ENCODE measurements around the gene CLDN3. TPM values are rescaled to one million over a fixed set of nuclear protein-coding genes. Genes with fewer than 3 reads are reported as not detected.
"Not testable (repeated sequence)": the region's sequence is repeated elsewhere in the genome, so short reads cannot be mapped to it uniquely, and the experiment has no call there.

The CLDN3 gene
- total RNA-seq, 2 experiments from 2014 or later, result not detected

DNA sequence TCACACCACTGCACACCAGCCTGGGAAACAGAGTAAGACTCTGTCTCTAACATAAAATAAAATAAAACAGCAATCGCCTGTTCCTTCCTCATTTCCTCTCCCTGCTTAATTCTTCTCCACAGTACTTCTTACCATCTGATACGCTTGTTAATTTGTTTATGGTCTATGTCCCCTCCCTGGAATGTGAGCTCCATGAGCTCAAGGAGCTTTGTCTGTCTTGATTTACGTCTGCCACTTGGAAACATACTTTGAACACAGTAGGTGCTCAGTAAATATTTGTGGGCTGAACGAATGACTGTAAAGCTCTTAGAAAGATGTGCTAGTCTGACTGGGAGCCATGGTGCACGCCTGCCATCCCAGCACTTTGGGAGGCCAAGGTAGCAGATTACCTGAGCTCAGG is 41.5 kb downstream of the CLDN3 start:
- ChIA-PET CTCF (interaction anchor here (1.0 to 2.8 kb wide), 5 partner anchors 9 to 124 kb away, joined by 3 to 17 read pairs (median 3); partner anchors contain the start of gene STX1A), POLR2A (no interaction called here)
- no peaks in the 10 kb centered on the region for H3K36me3 Mint-ChIP-seq (ENCODE audit: low read depth)
- peaks cover 12% of the 10 kb centered on the region for H3K27me3 Mint-ChIP-seq (ENCODE audit: low read depth)
- ATAC-seq, result no peak
- DNase-seq, result no peak
- H3K9me3 Mint-ChIP-seq (ENCODE audit: insufficient read depth), result no peaks in the 10 kb centered on the region
- no peak overlapping the region for H3K4me3 Mint-ChIP-seq
- no peaks in the 10 kb centered on the region for H3K4me1 Mint-ChIP-seq (ENCODE audit: low read depth)
- H3K27ac Mint-ChIP-seq, result no peak overlapping the region

GRCh38 chr7:73727952-73728351 is 42.1 kb downstream of the CLDN3 start:
- POLR2A ChIA-PET, result no interaction called here
- Mint-ChIP-seq H3K4me1 (ENCODE audit: low read depth) (no peaks in the 10 kb centered on the region), H3K9me3 (ENCODE audit: insufficient read depth) (no peaks in the 10 kb centered on the region), H3K36me3 (ENCODE audit: low read depth) (no peaks in the 10 kb centered on the region), H3K27ac (no peak overlapping the region), H3K27me3 (ENCODE audit: low read depth) (peaks cover 9% of the 10 kb centered on the region), H3K4me3 (no peak overlapping the region)
- ATAC-seq (no peak), DNase-seq (no peak)
- CTCF ChIA-PET, result interaction anchor here (1.0 to 2.8 kb wide), 5 partner anchors 9 to 123 kb away, joined by 3 to 17 read pairs (median 3); partner anchors contain the start of gene STX1A

DNA sequence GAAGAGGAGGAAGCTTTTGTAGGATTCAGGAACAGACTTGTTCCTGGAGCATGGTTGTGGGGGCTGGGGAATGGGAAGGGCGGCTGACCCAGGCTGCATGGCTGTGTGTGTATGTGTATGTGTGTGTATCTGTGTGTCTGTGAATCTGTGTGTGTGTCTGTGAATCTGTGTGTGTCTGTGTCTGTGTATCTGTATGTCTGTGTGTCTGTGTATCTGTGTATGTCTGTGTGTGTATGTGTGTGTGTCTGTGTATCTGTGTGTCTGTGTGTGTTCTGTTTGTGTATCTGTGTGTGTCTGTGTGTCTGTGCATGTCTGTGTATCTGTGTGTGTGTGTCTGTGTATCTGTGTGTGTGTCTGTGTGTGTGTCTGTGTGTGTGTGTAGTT is 44.0 kb downstream of the CLDN3 start:
- Mint-ChIP-seq H3K4me1 (ENCODE audit: low read depth) (no peaks in the 10 kb centered on the region), H3K9me3 (ENCODE audit: insufficient read depth) (no peaks in the 10 kb centered on the region), H3K27ac (no peak overlapping the region), H3K4me3 (no peak overlapping the region), H3K27me3 (ENCODE audit: low read depth) (peaks cover 18% of the 10 kb centered on the region), H3K36me3 (ENCODE audit: low read depth) (no peaks in the 10 kb centered on the region)
- ChIA-PET POLR2A (no interaction called here), CTCF (interaction anchor here (1.0 to 8.3 kb wide), 6 partner anchors 9 to 208 kb away, joined by 3 to 69 read pairs (median 5); no protein-coding TSS in a partner anchor)
- ATAC-seq (peak; percentile 43), DNase-seq (no peak)

DNA sequence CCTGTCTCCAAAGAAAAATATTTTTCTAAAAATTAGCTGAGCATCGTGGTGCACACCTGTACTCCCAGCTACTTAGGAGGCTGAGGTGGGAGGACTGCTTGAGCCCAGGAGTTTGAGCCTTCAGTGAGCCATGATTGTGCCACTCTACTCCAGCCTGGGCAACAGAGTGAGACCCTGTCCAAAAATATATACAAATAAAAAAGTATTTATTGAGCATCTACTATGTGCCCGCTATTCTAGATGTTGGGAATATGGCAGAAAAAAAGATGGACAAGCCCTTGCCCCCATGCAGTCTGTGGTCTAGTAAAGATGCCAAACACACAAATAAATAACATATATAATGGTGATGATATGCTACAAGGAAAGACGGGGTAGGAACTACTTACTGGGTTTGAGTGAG is 46.3 kb downstream of the CLDN3 start:
- Mint-ChIP-seq H3K36me3 (ENCODE audit: low read depth) (no peaks in the 10 kb centered on the region), H3K9me3 (ENCODE audit: insufficient read depth) (no peaks in the 10 kb centered on the region), H3K27ac (no peak overlapping the region), H3K27me3 (ENCODE audit: low read depth) (peaks cover 24% of the 10 kb centered on the region), H3K4me1 (ENCODE audit: low read depth) (peaks cover 7% of the 10 kb centered on the region), H3K4me3 (no peak overlapping the region)
- no peak for DNase-seq
- CTCF ChIA-PET, result interaction anchor here (8.3 kb wide), 1 partner anchor 118 kb away, joined by 69 read pairs; no protein-coding TSS in a partner anchor
- no peak for ATAC-seq
- POLR2A ChIA-PET, result no interaction called here

DNA sequence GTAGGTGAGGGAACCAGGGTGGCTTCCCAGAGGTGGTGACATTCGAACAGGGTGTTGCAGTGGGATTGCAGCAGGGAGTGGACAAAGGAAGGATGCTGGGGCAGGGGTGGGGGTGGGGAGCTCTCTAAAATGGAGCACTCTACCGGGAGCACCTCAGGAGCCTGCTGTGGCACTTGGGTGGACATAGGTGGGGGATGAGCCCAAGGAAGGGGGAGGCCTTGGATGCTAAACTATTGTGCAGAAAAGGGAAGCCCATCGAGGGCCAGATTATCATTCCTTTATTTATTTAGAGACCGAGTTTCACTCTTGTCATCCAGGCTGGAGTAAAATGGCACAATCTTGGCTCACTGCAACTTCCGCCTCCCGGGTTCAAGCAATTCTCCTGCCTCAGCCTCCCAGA is 47.3 kb downstream of the CLDN3 start:
- peaks cover 16% of the 10 kb centered on the region for H3K4me1 Mint-ChIP-seq (ENCODE audit: low read depth)
- ChIA-PET POLR2A (no interaction called here), CTCF (interaction anchor here (1.0 to 8.3 kb wide), 2 partner anchors 12 to 117 kb away, joined by 4 to 69 read pairs; no protein-coding TSS in a partner anchor)
- H3K27ac Mint-ChIP-seq, result no peak overlapping the region
- H3K4me3 Mint-ChIP-seq, result no peak overlapping the region
- H3K27me3 Mint-ChIP-seq (ENCODE audit: low read depth), result peaks cover 21% of the 10 kb centered on the region
- no peaks in the 10 kb centered on the region for H3K36me3 Mint-ChIP-seq (ENCODE audit: low read depth)
- no peak for ATAC-seq
- no peaks in the 10 kb centered on the region for H3K9me3 Mint-ChIP-seq (ENCODE audit: insufficient read depth)
- no peak for DNase-seq

DNA sequence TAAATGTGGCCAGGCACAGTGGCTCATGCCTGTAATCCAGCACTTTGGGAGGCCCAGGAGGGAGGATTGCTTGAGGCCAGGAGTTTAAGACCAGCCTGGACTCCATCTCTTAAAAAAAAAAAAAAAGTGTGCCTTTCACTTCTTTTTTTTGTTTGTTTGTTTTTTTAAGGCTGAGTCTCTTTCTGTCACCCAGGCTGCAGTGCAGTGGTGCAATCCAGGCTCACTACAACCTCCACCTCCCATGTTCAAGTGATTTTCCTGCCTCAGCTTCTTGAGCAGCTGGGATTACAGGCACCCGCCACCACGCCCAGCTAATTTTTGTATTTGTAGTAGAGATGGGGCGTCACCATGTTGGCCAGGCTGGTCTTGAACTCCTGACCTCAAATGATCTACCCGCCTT is 47.9 kb downstream of the CLDN3 start:
- ATAC-seq; H3K27ac Mint-ChIP-seq; H3K4me3 Mint-ChIP-seq; H3K36me3 Mint-ChIP-seq (ENCODE audit: low read depth); H3K9me3 Mint-ChIP-seq (ENCODE audit: insufficient read depth); DNase-seq; POLR2A ChIA-PET: not testable (repeated sequence)
- Mint-ChIP-seq H3K4me1 (ENCODE audit: low read depth) (peaks cover 22% of the 10 kb centered on the region), H3K27me3 (ENCODE audit: low read depth) (peaks cover 21% of the 10 kb centered on the region)
- CTCF ChIA-PET, result interaction anchor here (1.0 to 8.3 kb wide), 2 partner anchors 13 to 116 kb away, joined by 4 to 69 read pairs; no protein-coding TSS in a partner anchor

DNA sequence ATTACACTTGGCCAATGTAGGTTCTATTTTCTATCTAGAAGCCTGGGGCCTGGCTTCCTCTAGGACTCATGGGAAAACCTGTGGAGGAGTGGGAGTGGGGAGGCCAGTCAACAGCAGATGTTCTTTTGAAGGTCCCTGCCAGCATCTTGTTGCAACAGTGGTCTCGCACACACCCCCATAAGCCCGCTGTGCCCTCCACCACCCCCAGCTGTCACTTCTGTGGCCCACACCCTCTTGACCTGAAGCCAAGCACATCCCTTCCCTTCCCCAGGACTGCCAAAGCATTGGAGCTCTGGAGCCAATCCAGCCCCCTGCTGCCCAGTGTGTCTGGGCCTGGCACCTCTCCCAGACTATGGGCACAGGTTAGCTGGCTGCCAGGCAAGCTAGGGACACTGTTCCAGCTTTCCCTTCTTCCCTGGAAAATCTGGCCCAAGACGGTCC is 48.7 kb downstream of the CLDN3 start:
- Mint-ChIP-seq H3K4me1 (ENCODE audit: low read depth) (peaks cover 29% of the 10 kb centered on the region), H3K9me3 (ENCODE audit: insufficient read depth) (no peaks in the 10 kb centered on the region), H3K27ac (no peak overlapping the region), H3K27me3 (ENCODE audit: low read depth) (peaks cover 24% of the 10 kb centered on the region), H3K4me3 (peak overlapping the region; percentile 5), H3K36me3 (ENCODE audit: low read depth) (peaks cover 3% of the 10 kb centered on the region)
- CTCF ChIA-PET, result interaction anchor here (8.3 kb wide), 1 partner anchor 115 kb away, joined by 69 read pairs; no protein-coding TSS in a partner anchor
- DNase-seq (no peak), ATAC-seq (no peak)
- POLR2A ChIA-PET, result no interaction called here

DNA sequence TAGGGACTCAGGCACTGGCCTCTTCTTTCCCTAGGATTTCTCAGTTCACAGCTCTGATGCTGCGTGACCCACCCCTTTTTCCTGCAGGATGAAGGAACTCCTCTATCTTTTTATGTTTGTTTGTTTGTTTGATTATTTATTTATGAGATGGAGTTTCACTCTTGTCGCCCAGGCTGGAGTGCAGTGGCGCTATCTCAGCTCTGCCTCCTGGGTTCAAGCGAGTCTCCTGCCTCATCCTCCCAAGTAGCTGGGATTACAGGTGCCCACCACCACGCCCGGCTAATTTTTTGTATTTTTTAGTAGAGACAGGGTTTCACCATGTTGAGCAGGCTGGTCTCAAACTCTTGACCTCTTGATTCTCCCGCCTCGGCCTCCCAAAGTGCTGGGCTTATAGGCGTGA is 49.6 kb downstream of the CLDN3 start:
- DNase-seq; H3K9me3 Mint-ChIP-seq (ENCODE audit: insufficient read depth); H3K27ac Mint-ChIP-seq; POLR2A ChIA-PET; ATAC-seq; H3K36me3 Mint-ChIP-seq (ENCODE audit: low read depth): not testable (repeated sequence)
- CTCF ChIA-PET, result interaction anchor here (0.9 to 8.3 kb wide), 4 partner anchors 14 to 114 kb away, joined by 3 to 69 read pairs (median 3); no protein-coding TSS in a partner anchor
- Mint-ChIP-seq H3K4me3 (peak overlapping the region; percentile 63), H3K4me1 (ENCODE audit: low read depth) (peaks cover 36% of the 10 kb centered on the region), H3K27me3 (ENCODE audit: low read depth) (peaks cover 24% of the 10 kb centered on the region)

GRCh38 chr7:73719806-73720169 is 50.3 kb downstream of the CLDN3 start:
- Mint-ChIP-seq H3K4me3 (peak overlapping the region; percentile 63), H3K27ac (no peak overlapping the region), H3K27me3 (ENCODE audit: low read depth) (peaks cover 23% of the 10 kb centered on the region), H3K36me3 (ENCODE audit: low read depth) (peaks cover 3% of the 10 kb centered on the region), H3K9me3 (ENCODE audit: insufficient read depth) (no peaks in the 10 kb centered on the region), H3K4me1 (ENCODE audit: low read depth) (peaks cover 36% of the 10 kb centered on the region)
- DNase-seq (no peak), ATAC-seq (no peak)
- CTCF ChIA-PET, result interaction anchor here (1.2 to 8.3 kb wide), 3 partner anchors 18 to 114 kb away, joined by 3 to 69 read pairs (median 3); no protein-coding TSS in a partner anchor
- POLR2A ChIA-PET, result interaction anchor here (0.7 kb wide), 1 partner anchor 36 kb away, joined by 3 read pairs; the partner anchor contains the start of genes BUD23 and DNAJC30

Other genes with a start within 250 kb of the CLDN3 start
- 100 to 1,000 TPM; 111 to 112 TPM for gene BAZ1B, start 248.0 kb downstream of the CLDN3 start, total RNA-seq
- 10 to 100 TPM; 76.8 to 80.8 TPM for gene BCL7B, start 212.6 kb downstream of the CLDN3 start, total RNA-seq
- gene TBL2, start 191.7 kb downstream of the CLDN3 start, total RNA-seq, result 10 to 100 TPM; 26.1 to 26.4 TPM
- gene MLXIPL, start 145.7 kb downstream of the CLDN3 start, total RNA-seq, result not detected
- gene VPS37D, start 102.4 kb downstream of the CLDN3 start, total RNA-seq, result under 1 TPM; 0.16 to 0.26 TPM
- gene DNAJC30, start 86.8 kb downstream of the CLDN3 start, total RNA-seq, result 1 to 10 TPM; 7.7 to 8.3 TPM
- gene BUD23, start 86.7 kb downstream of the CLDN3 start, total RNA-seq, result 10 to 100 TPM; 57.3 to 60.9 TPM
- gene STX1A, start 50.6 kb downstream of the CLDN3 start, total RNA-seq, result 10 to 100 TPM; 10.6 to 12.3 TPM
- gene ABHD11, start 31.5 kb downstream of the CLDN3 start, total RNA-seq, result 10 to 100 TPM; 20.7 to 20.9 TPM
- under 1 TPM; 0.16 to 0.29 TPM for gene CLDN4, start 60.7 kb upstream of the CLDN3 start, total RNA-seq
- gene METTL27, start 72.2 kb upstream of the CLDN3 start, total RNA-seq, result not detected
- not detected for gene TMEM270, start 90.9 kb upstream of the CLDN3 start, total RNA-seq